IMR-90 (cell line): ENCODE data around the gene LRIT2. TPM values are rescaled to one million over a fixed set of nuclear protein-coding genes. Genes with fewer than 3 reads are reported as not detected.

ENCODE experiments used
- ATAC-seq: fragments of 200-7000 bp; cut with Tn5 transposase; 2 replicates; pipeline ENCODE4 v1.9.1; 2020; ENCODE audit warnings: low read depth, mild to moderate bottlenecking, moderate library complexity
- BruUV-seq: library from RNA; stranded (reverse); fragments of 400-500 nt; replicated peaks from 2 replicates; lab custom pipeline; 2021; lab: Mats Ljungman, UMichigan
- CTCF ChIA-PET: fragments of 300-600 bp; formaldehyde crosslinking; extraction: SDS; loops from one replicate; lab custom pipeline; 2021; ENCODE audit warnings: antibody characterized with exemption; lab: Yijun Ruan, JAX
- POLR2A ChIA-PET: fragments of 300-600 bp; sonication (Branson Sonifier 250); formaldehyde crosslinking; loops from one replicate; lab custom pipeline; 2022; ENCODE audit warnings: antibody characterized with exemption; ENCODE audit not compliant: unreplicated experiment; lab: Charles Lee
- DNase-seq: peaks from one replicate; pipeline ENCODE4 v3.0.0; 2013
- H2AFZ ChIP-seq: replicated peaks from 2 replicates; pipeline ENCODE3; 2013; ENCODE audit warnings: low read length, mild to moderate bottlenecking; ENCODE audit not compliant: poor library complexity
- H2AK5ac ChIP-seq: 2 replicates; pipeline ENCODE4 v1.6.1; 2013; ENCODE audit warnings: low read depth, low read length, inconsistent platforms
- H2AK9ac ChIP-seq: replicated peaks from 2 replicates; pipeline ENCODE3; 2013; ENCODE audit warnings: mild to moderate bottlenecking, low read depth, low read length, moderate library complexity; ENCODE audit not compliant: poor library complexity
- H2BK120ac ChIP-seq: 2 replicates; pipeline ENCODE4 v1.6.1; 2013; ENCODE audit warnings: low read depth, low read length, inconsistent platforms
- H2BK15ac ChIP-seq: 3 replicates; pipeline ENCODE4 v1.6.1; 2013; ENCODE audit warnings: low read depth, low read length, inconsistent platforms
- H2BK20ac ChIP-seq: 2 replicates; pipeline ENCODE4 v1.6.1; 2013; ENCODE audit warnings: low read depth, mild to moderate bottlenecking, inconsistent platforms, low read length, moderate library complexity
- H2BK5ac ChIP-seq: 2 replicates; pipeline ENCODE4 v1.6.1; 2013; ENCODE audit warnings: mild to moderate bottlenecking, low read depth, low read length, inconsistent platforms; ENCODE audit not compliant: poor library complexity, severe bottlenecking
- H3K14ac ChIP-seq: replicated peaks from 2 replicates; pipeline ENCODE4 v1.6.1; 2013; ENCODE audit warnings: low read depth, low read length, inconsistent platforms
- H3K18ac ChIP-seq: 2 replicates; pipeline ENCODE4 v1.6.1; 2013; ENCODE audit warnings: low read depth, low read length, control low read depth
- H3K23ac ChIP-seq: 2 replicates; pipeline ENCODE4 v1.6.1; 2013; ENCODE audit warnings: low read depth, low read length, inconsistent platforms
- H3K27ac ChIP-seq: 2 replicates; pipeline ENCODE4 v1.5.1; 2013; ENCODE audit warnings: mild to moderate bottlenecking, control low read depth, low read length; ENCODE audit not compliant: insufficient read depth
- H3K27me3 ChIP-seq: 2 replicates; pipeline ENCODE4 v1.6.1; 2013; ENCODE audit warnings: low read length; ENCODE audit not compliant: control insufficient read depth, insufficient read depth
- H3K36me3 ChIP-seq: 2 replicates; pipeline ENCODE4 v1.6.1; 2013; ENCODE audit warnings: low read length, mixed read lengths; ENCODE audit not compliant: control insufficient read depth, insufficient read depth
- H3K4ac ChIP-seq: 2 replicates; pipeline ENCODE4 v1.6.1; 2013; ENCODE audit warnings: low read depth, low read length, inconsistent platforms
- H3K4me1 ChIP-seq: 2 replicates; pipeline ENCODE4 v1.6.1; 2013; ENCODE audit warnings: low read length, mixed read lengths; ENCODE audit not compliant: control insufficient read depth, insufficient read depth
- H3K4me2 ChIP-seq: 2 replicates; pipeline ENCODE4 v1.6.1; 2013; ENCODE audit warnings: low read depth, mild to moderate bottlenecking, control low read depth, low read length, moderate library complexity
- H3K4me3 ChIP-seq: 2 replicates; pipeline ENCODE4 v1.5.1; 2013; ENCODE audit warnings: low read depth, mild to moderate bottlenecking, control low read depth, low read length, moderate library complexity; ENCODE audit not compliant: insufficient read depth
- H3K56ac ChIP-seq: 2 replicates; pipeline ENCODE4 v1.6.1; 2013; ENCODE audit warnings: low read length, inconsistent platforms; ENCODE audit not compliant: insufficient read depth; ENCODE audit errors: extremely low read depth
- H3K79me1 ChIP-seq, 2 experiments: 2 replicates each; pipeline ENCODE4 v1.6.1; 2013; ENCODE audit warnings: low read length in 2 of 2, inconsistent platforms in 1 of 2, low read depth in 1 of 2
- H3K9ac ChIP-seq: 2 replicates; pipeline ENCODE4 v1.6.1; 2013; ENCODE audit warnings: low read depth, low read length, control low read depth
- H3K9me1 ChIP-seq: 2 replicates; pipeline ENCODE4 v1.6.1; 2013; ENCODE audit warnings: low read length, inconsistent platforms; ENCODE audit not compliant: insufficient read depth
- H3K9me3 ChIP-seq: 2 replicates; pipeline ENCODE4 v1.6.1; 2013; ENCODE audit warnings: low read length; ENCODE audit not compliant: control insufficient read depth, insufficient read depth
- H4K20me1 ChIP-seq: 2 replicates; pipeline ENCODE4 v1.6.1; 2013; ENCODE audit warnings: low read length, inconsistent platforms; ENCODE audit not compliant: insufficient read depth
- H4K5ac ChIP-seq: 2 replicates; pipeline ENCODE4 v1.6.1; 2013; ENCODE audit warnings: mild to moderate bottlenecking, low read depth, low read length, control low read depth
- H4K8ac ChIP-seq, 2 experiments: 2 replicates each; pipeline ENCODE4 v1.6.1; 2013; ENCODE audit warnings: low read depth in 2 of 2, low read length in 2 of 2, control low read depth in 1 of 2, inconsistent platforms in 1 of 2
- H4K91ac ChIP-seq: 2 replicates; pipeline ENCODE4 v1.6.1; 2013; ENCODE audit warnings: low read depth, low read length, inconsistent platforms; ENCODE audit not compliant: insufficient read depth
- BHLHE40 ChIP-seq: fragments of 150-350 bp; IDR thresholded peaks from 2 replicates; pipeline ENCODE4 v1.6.1; 2016; ENCODE audit warnings: mild to moderate bottlenecking, low read depth, low read length
- CEBPB ChIP-seq: IDR thresholded peaks from 2 replicates; pipeline ENCODE4 v1.6.1; 2012; ENCODE audit warnings: low read depth, low read length, improper control_type of control experiment
- CTCF ChIP-seq: conservative IDR thresholded peaks from 2 replicates; pipeline ENCODE4 v1.5.1; 2012; ENCODE audit warnings: mild to moderate bottlenecking, low read depth, low read length, improper control_type of control experiment
- ELK1 ChIP-seq: fragments of 150-350 bp; IDR thresholded peaks from 2 replicates; pipeline ENCODE4 v1.6.1; 2016; ENCODE audit warnings: low read depth, mild to moderate bottlenecking, low read length, moderate library complexity, borderline replicate concordance
- FOS ChIP-seq: fragments of 150-350 bp; IDR thresholded peaks from 2 replicates; pipeline ENCODE4 v1.6.1; 2016; ENCODE audit warnings: low read depth, low read length
- MAZ ChIP-seq: IDR thresholded peaks from 2 replicates; pipeline ENCODE4 v1.6.1; 2012; ENCODE audit warnings: low read depth, mild to moderate bottlenecking, low read length, improper control_type of control experiment, moderate library complexity, borderline replicate concordance
- NFE2L2 ChIP-seq: fragments of 150-350 bp; IDR thresholded peaks from 2 replicates; pipeline ENCODE4 v1.6.1; 2016; ENCODE audit warnings: low read depth, mild to moderate bottlenecking, low read length
- POLR2A ChIP-seq: IDR thresholded peaks from 2 replicates; pipeline ENCODE4 v1.6.1; 2012; ENCODE audit warnings: mild to moderate bottlenecking, low read depth, low read length
- RAD21 ChIP-seq: IDR thresholded peaks from 2 replicates; pipeline ENCODE4 v1.6.1; 2012; ENCODE audit warnings: low read length, improper control_type of control experiment
- RFX5 ChIP-seq: IDR thresholded peaks from 2 replicates; pipeline ENCODE4 v1.8.0; 2012; ENCODE audit warnings: low read depth, mild to moderate bottlenecking, low read length, moderate library complexity
- SMC3 ChIP-seq: fragments of 150-350 bp; IDR thresholded peaks from 2 replicates; pipeline ENCODE4 v1.6.1; 2016; ENCODE audit warnings: low read depth, mild to moderate bottlenecking, antibody characterized with exemption, low read length, moderate library complexity
- WGBS, 2 experiments: methylation state at CpG; one replicate each; pipeline versions ENCODE4 v1.1.5 to v1.1.7; 2013; ENCODE audit warnings: missing lambda C conversion rate in 2 of 2; ENCODE audit not compliant: insufficient read length in 1 of 2; ENCODE audit errors: extremely low coverage in 2 of 2; 5-methylcytosine and 5-hydroxymethylcytosine counted together
- dilution Hi-C: fragments of 300-500 bp; cut with HindIII; formaldehyde crosslinking; loops from one replicate; pipeline ENCODE4 v1.14.3; 2018; ENCODE audit warnings: low sequenced_read_pairs; ENCODE audit not compliant: unreplicated experiment
- in situ Hi-C: fragments of 300-500 bp; cut with MboI; formaldehyde crosslinking; loops from 3 replicates; pipeline ENCODE4 v1.14.3; 2019; ENCODE audit warnings: low sequenced_read_pairs, inconsistent platforms, mixed read lengths
- intact Hi-C: fragments of 100-400 bp; cut with micrococcal nuclease; formaldehyde crosslinking; loops from 2 replicates; pipeline ENCODE4 v1.10.0; 2022
- polyA plus RNA-seq, 3 experiments: library from polyadenylated mRNA; depleted of rRNA; stranded (reverse); fragments of >200 nt; gene quantifications; 2 replicates each; pipeline ENCODE4 v1.2.3, GENCODE V29; 2012; ENCODE audit warnings: low replicate concordance in 1 of 3
- total RNA-seq: library from RNA; depleted of rRNA; stranded (reverse); fragments of >200 nt; gene quantifications from 2 replicates; pipeline ENCODE4 v1.2.3, GENCODE V29; 2012
- TF ChIP-seq, protein P1 (sequence below): fragments of 150-350 bp; IDR thresholded peaks from 2 replicates; pipeline ENCODE4 v1.6.1; 2017; ENCODE audit warnings: mild to moderate bottlenecking, antibody characterized with exemption, low read length, low read depth

Gene LRIT2
- total and polyA plus RNA-seq, 2 of the 4 experiments (the other 2 are of a cell fraction), result not detected

DNA sequence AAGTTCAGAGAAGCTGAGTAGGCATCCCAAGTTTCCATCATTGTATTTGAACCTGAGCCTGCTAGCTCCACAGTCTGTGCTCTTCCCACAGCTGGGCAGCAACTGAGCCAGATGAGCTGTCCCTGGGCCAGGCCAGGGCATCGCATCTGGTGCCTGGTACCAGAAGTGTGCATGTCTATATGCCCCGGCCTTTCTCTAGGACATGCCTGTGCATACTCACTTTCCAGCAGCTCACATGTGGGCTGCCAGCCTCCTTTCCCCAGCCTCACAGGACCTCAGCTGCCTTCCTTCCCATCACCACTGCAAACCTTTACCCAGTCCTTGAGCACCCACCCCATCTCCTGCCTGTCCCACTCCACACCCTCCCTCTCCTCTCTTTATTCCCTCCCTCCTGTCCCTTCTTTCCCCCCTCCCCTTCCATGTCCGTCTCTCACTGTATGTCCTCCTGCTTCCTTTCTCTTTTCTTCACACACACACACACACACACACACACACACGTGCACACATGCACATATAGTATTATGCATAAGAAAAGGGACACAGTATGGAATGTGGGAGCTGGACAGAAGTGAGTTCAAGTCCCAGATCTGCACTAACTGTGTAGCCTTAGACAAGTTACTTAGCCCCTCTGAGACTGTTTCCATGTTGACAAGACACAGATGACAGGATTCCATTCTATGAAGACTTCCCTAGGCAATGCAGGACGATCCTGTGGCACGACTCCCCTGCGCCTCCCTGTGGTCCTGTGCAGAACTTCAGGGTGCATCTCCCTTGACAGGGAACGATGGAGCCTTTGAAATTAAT is 20.1 kb downstream of the LRIT2 start (continued):
- TF ChIP-seq, protein P1, sequence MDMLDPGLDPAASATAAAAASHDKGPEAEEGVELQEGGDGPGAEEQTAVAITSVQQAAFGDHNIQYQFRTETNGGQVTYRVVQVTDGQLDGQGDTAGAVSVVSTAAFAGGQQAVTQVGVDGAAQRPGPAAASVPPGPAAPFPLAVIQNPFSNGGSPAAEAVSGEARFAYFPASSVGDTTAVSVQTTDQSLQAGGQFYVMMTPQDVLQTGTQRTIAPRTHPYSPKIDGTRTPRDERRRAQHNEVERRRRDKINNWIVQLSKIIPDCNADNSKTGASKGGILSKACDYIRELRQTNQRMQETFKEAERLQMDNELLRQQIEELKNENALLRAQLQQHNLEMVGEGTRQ, result no peak

DNA sequence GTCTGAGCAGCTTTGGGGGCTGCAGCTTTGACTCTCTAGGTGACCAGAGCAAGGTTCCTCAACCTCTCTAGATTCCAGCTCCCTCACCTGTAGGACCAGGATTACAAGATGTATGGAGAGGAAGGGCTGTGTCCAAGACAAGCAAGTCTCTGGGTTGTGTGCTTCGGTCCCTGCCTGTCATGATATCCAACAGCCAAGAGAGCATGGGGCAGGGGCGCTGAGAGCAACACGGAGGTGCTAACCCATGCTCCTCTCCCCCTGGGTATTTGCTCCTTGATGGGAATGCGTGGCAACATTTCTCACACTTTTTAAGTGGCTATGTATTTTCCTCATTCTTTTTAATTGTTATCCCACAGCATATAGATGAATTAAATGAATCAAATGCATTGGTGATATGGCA is 20.7 kb downstream of the LRIT2 start:
- no peaks in the 10 kb centered on the region for H3K9me1 ChIP-seq
- no peak overlapping the region for H3K4me2 ChIP-seq
- intact Hi-C loops (loop anchor here (5.0 kb wide), 1 partner anchor 57 kb away; no protein-coding TSS in a partner anchor), dilution Hi-C loops (no loop called here), in situ Hi-C loops (no loop called here)
- H2BK20ac ChIP-seq, result no peak overlapping the region
- no peaks in the 10 kb centered on the region for H3K36me3 ChIP-seq
- CTCF ChIA-PET, result interaction anchor here (0.6 kb wide), 1 partner anchor 22 kb away, joined by 6 read pairs; no protein-coding TSS in a partner anchor
- H3K27ac ChIP-seq, result no peak overlapping the region
- no peak overlapping the region for H4K8ac ChIP-seq
- no CpG with 5 or more reads among the region's 4 CpGs for WGBS, 2 experiments
- H2BK120ac ChIP-seq, result no peak overlapping the region
- no peak overlapping the region for H3K4me3 ChIP-seq
- H3K23ac ChIP-seq, result no peak overlapping the region
- H3K4ac ChIP-seq, result no peak overlapping the region
- BruUV-seq, result no TSS peak
- no peak overlapping the region for H4K91ac ChIP-seq
- no peak overlapping the region for H4K5ac ChIP-seq
- no peak overlapping the region for H3K14ac ChIP-seq
- no peaks in the 10 kb centered on the region for H4K20me1 ChIP-seq
- peaks cover 5% of the 10 kb centered on the region for H3K27me3 ChIP-seq
- no peak overlapping the region for H2BK15ac ChIP-seq
- POLR2A ChIA-PET, result no interaction called here
- peak overlapping the region; percentile 45 for H2AFZ ChIP-seq
- no peaks in the 10 kb centered on the region for H3K79me1 ChIP-seq
- no peak overlapping the region for H2AK5ac ChIP-seq
- ATAC-seq (no peak), DNase-seq (no peak)
- H3K18ac ChIP-seq, result no peak overlapping the region
- H3K9ac ChIP-seq, result no peak overlapping the region
- no peak overlapping the region for H2BK5ac ChIP-seq
- no peak overlapping the region for H3K56ac ChIP-seq
- H2AK9ac ChIP-seq, result no peak overlapping the region
- no peaks in the 10 kb centered on the region for H3K9me3 ChIP-seq
- H3K4me1 ChIP-seq, result no peaks in the 10 kb centered on the region
- TF ChIP-seq BHLHE40 (no peak), CTCF (no peak), RAD21 (no peak), MAZ (no peak), SMC3 (no peak), POLR2A (no peak), NFE2L2 (no peak), RFX5 (no peak), ELK1 (no peak), CEBPB (no peak), FOS (no peak)
